OCI-LY1 (cell line): ENCODE measurements around the gene USP14.

Experiments
- H2AFZ ChIP-seq: fragments of 200-600 bp; sonication (generic), shearing (Covaris generic); 2 replicates; pipeline ENCODE4 v1.6.0; 2014; ENCODE audit warnings: antibody characterized with exemption, mild to moderate bottlenecking, low read length
- H3F3A ChIP-seq: fragments of 200-600 bp; sonication (generic), shearing (Covaris generic); 2 replicates; pipeline ENCODE4 v1.6.0; 2014; ENCODE audit warnings: mild to moderate bottlenecking, antibody characterized with exemption, low read length, moderate library complexity; ENCODE audit not compliant: insufficient read depth
- H3K27ac ChIP-seq: fragments of 200-600 bp; sonication (generic); 2 replicates; pipeline ENCODE4 v1.5.1; 2014; ENCODE audit warnings: low read length, mixed run types, mild to moderate bottlenecking, low read depth; ENCODE audit not compliant: poor library complexity, severe bottlenecking
- H3K27me3 ChIP-seq: fragments of 200-600 bp; sonication (generic); 2 replicates; pipeline ENCODE4 v1.6.0; 2014; ENCODE audit warnings: antibody characterized with exemption, mild to moderate bottlenecking, low read length, moderate library complexity; ENCODE audit not compliant: insufficient read depth
- H3K36me3 ChIP-seq: fragments of 200-600 bp; sonication (generic); 2 replicates; pipeline ENCODE4 v1.6.1; 2014; ENCODE audit warnings: mild to moderate bottlenecking, antibody characterized with exemption, low read length, moderate library complexity, mixed read lengths; ENCODE audit not compliant: insufficient read depth
- H3K4me1 ChIP-seq: fragments of 200-600 bp; sonication (generic); 2 replicates; pipeline ENCODE4 v1.5.1; 2014; ENCODE audit warnings: mild to moderate bottlenecking, low read length, moderate library complexity; ENCODE audit not compliant: insufficient read depth, severe bottlenecking
- H3K4me2 ChIP-seq: fragments of 200-600 bp; sonication (generic), shearing (Covaris generic); 2 replicates; pipeline ENCODE4 v1.6.1; 2014; ENCODE audit warnings: low read length
- H3K4me3 ChIP-seq: fragments of 200-600 bp; sonication (generic); 2 replicates; pipeline ENCODE4 v1.5.1; 2014; ENCODE audit warnings: low read length, low read depth, mild to moderate bottlenecking, mixed read lengths; ENCODE audit not compliant: poor library complexity, severe bottlenecking
- H3K79me2 ChIP-seq: fragments of 200-600 bp; shearing (Covaris generic); 2 replicates; pipeline ENCODE4 v1.6.1; 2016; ENCODE audit warnings: mixed run types, low read length, mixed read lengths; ENCODE audit not compliant: insufficient read depth
- H3K9ac ChIP-seq: fragments of 200-600 bp; sonication (generic), shearing (Covaris generic); 2 replicates; pipeline ENCODE4 v1.6.1; 2014; ENCODE audit warnings: mild to moderate bottlenecking, low read length, mixed read lengths
- H3K9me2 ChIP-seq: fragments of 200-600 bp; sonication (generic), shearing (Covaris generic); 2 replicates; pipeline ENCODE4 v1.6.1; 2014; ENCODE audit warnings: low read depth, mild to moderate bottlenecking, low read length, mixed read lengths
- H3K9me3 ChIP-seq: fragments of 200-600 bp; shearing (Covaris generic); 2 replicates; pipeline ENCODE4 v1.6.1; 2014; ENCODE audit warnings: low read length, mixed read lengths
- H4K20me1 ChIP-seq: fragments of 200-600 bp; sonication (generic), shearing (Covaris generic); 2 replicates; pipeline ENCODE4 v1.6.0; 2016; ENCODE audit warnings: mild to moderate bottlenecking, low read length; ENCODE audit not compliant: insufficient read depth
- CTCF ChIP-seq: fragments of 200-600 bp; sonication (generic), shearing (Covaris generic); IDR thresholded peaks from 2 replicates; pipeline ENCODE4 v1.5.1; 2017; ENCODE audit warnings: mild to moderate bottlenecking, antibody characterized with exemption, low read length, moderate library complexity, mixed read lengths
- EZH2 ChIP-seq: fragments of 200-600 bp; sonication (generic), shearing (Covaris generic); IDR thresholded peaks from 2 replicates; pipeline ENCODE4 v1.8.0; 2017; ENCODE audit warnings: borderline replicate concordance, mixed run types, mild to moderate bottlenecking, antibody characterized with exemption, low read length, moderate library complexity, mixed read lengths

The USP14 gene

DNA sequence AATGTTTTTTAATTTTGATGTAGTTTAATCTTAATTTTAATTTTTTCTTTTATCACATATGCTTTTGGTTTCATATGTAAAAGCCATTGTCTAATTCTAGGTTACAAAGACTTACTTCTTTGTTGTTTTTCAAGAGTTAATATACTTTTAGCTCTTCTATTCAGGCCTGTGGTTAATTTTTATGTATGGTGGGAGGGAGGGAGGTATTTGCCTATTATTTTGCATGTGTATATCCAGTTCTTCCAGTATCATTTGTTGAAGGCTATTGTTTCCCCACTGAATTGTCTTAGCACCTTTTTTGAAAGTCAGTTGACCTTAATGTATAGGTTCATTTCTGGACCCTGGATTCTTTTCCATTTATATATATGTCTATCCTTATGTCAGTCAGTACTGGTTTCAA is 23.4 kb downstream of the USP14 start:
- H3K9me3 ChIP-seq = no peaks in the 10 kb centered on the region
- no peak overlapping the region for H3K9ac ChIP-seq
- TF ChIP-seq EZH2 (no peak), CTCF (no peak)
- H3K27ac ChIP-seq = no peak overlapping the region
- no peaks in the 10 kb centered on the region for H3K4me1 ChIP-seq
- no peak overlapping the region for H3K4me3 ChIP-seq
- H3K27me3 ChIP-seq = no peaks in the 10 kb centered on the region
- no peaks in the 10 kb centered on the region for H3K9me2 ChIP-seq
- no peak overlapping the region for H3K4me2 ChIP-seq
- H3K79me2 ChIP-seq = no peaks in the 10 kb centered on the region
- no peaks in the 10 kb centered on the region for H3F3A ChIP-seq
- no peaks in the 10 kb centered on the region for H4K20me1 ChIP-seq
- peaks cover 33% of the 10 kb centered on the region for H3K36me3 ChIP-seq
- H2AFZ ChIP-seq = no peak overlapping the region

GRCh38 chr18:183769-184168 is 25.4 kb downstream of the USP14 start:
- Histone ChIP-seq H2AFZ (no peak overlapping the region), H3K36me3 (peaks cover 33% of the 10 kb centered on the region), H3K9me2 (no peaks in the 10 kb centered on the region), H4K20me1 (no peaks in the 10 kb centered on the region), H3K79me2 (peaks cover 3% of the 10 kb centered on the region; the same call in 1 of the 2 replicates), H3K27ac (no peak overlapping the region), H3K4me2 (no peak overlapping the region), H3K4me1 (no peaks in the 10 kb centered on the region), H3K4me3 (no peak overlapping the region), H3K27me3 (no peaks in the 10 kb centered on the region), H3K9me3 (no peaks in the 10 kb centered on the region), H3K9ac (no peak overlapping the region), H3F3A (no peaks in the 10 kb centered on the region)
- TF ChIP-seq CTCF (no peak), EZH2 (no peak)

DNA sequence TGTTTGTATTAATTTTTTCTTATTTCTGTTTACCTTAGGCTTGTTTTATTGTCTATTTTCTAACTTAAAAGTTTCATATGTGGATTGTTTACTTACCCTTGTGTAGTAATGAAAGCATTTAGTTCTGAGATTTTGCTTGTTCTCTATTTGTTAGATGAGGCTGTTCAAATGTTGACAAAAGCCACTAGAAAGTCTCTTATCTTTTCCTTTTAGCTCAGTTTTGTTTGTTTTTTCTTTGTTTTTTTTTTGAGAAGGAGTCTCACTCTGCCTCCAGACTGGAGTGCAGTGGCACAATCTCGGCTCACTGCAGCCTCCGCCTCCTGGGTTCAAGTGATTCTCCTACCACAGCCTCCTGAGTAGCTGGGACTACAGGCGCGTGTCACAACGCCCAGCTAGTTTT is 30.9 kb downstream of the USP14 start:
- no peak for TF ChIP-seq CTCF
- TF ChIP-seq EZH2 = no peak
- Histone ChIP-seq H3K4me1 (no peaks in the 10 kb centered on the region), H3F3A (no peaks in the 10 kb centered on the region), H3K36me3 (peaks cover 14% of the 10 kb centered on the region), H3K4me3 (no peak overlapping the region), H3K79me2 (peaks cover 8% of the 10 kb centered on the region; the same call in 1 of the 2 replicates), H3K9me3 (no peaks in the 10 kb centered on the region), H2AFZ (no peak overlapping the region), H3K27ac (no peak overlapping the region), H3K27me3 (no peaks in the 10 kb centered on the region), H3K4me2 (no peak overlapping the region), H3K9me2 (no peaks in the 10 kb centered on the region), H4K20me1 (no peaks in the 10 kb centered on the region), H3K9ac (no peak overlapping the region)
